ENCODE measurements around the gene CENPU. TPM values are rescaled to one million over a fixed set of nuclear protein-coding genes. Genes with fewer than 3 reads are reported as not detected.
A peak's percentile ranks its signal among the peaks of the same experiment; 100 is the strongest.
"Not testable (repeated sequence)": the region's sequence is repeated elsewhere in the genome, so short reads cannot be mapped to it uniquely, and the experiment has no call there.

CENPU gene
- total RNA-seq: 1 to 10 TPM; 3.0 to 8.7 (median 5.0) TPM
- polyA plus RNA-seq: 10 to 100 TPM in 1 of 3 donors, 1 to 10 TPM in 2; 5.7 to 12.9 (median 5.8) TPM
- long read RNA-seq, donor 1, partial matches to known transcripts: 6 of 10 reads
- long read RNA-seq, donor 1, other reads (novel, unspliced or antisense): 0 of 10 reads
- long read RNA-seq, donor 2, transcript CENPU-201 (13 exons, 1,998 nt): major isoform, 7 of 7 reads
- long read RNA-seq, donor 2, partial matches to known transcripts: 0 of 7 reads
- long read RNA-seq, donor 2, other reads (novel, unspliced or antisense): 0 of 7 reads

GRCh38 chr4:184733654-184734524 lies at the start of gene CENPU:
Gene CENPU (minus strand): TSS chr4:184734096. CDS start chr4:184734062, 34 bp downstream.
- DNase-seq: peak; percentile 97
- 0% methylated on average over 23 to 69 of the region's 69 CpGs for WGBS, 5 donors
- intact Hi-C loops (cut with DNase I; ENCODE audit: low total_unique reads): no loop called here
- peaks cover 7 to 24% (median 19%) of the 10 kb centered on the region in 6 donors for H3K4me1 ChIP-seq
- no peaks in the 10 kb centered on the region for H3K27me3 ChIP-seq (replicated peaks in 1 of 7)
- peaks cover 0 to 9% (median 0%) of the 10 kb centered on the region in 6 donors for H3K36me3 ChIP-seq
- TF ChIP-seq CTCF (IDR thresholded peaks at IDR 0.05 in 8 of 11, conservative IDR thresholded peaks at IDR 0.05 in 3 of 11): no peak
- peak; percentile 86 to 91 (median 88) for TF ChIP-seq POLR2AphosphoS5 (IDR thresholded peaks at IDR 0.05)
- peak in 1 of 3 donors; percentile 19 for TF ChIP-seq POLR2A (IDR thresholded peaks at IDR 0.05)
- H3K27ac ChIP-seq: peak within 1 kb of the TSS in 7 of 8 donors; percentile 55 to 81 (median 70)
- peak within 1 kb of the TSS; percentile 64 to 99 (median 84) for H3K4me3 ChIP-seq
- no peaks in the 10 kb centered on the region for H3K9me3 ChIP-seq

- Histone ChIP-seq H3K9me3 (no peaks in the 10 kb centered on the region), H3K4me1 (peaks cover 0 to 27% (median 11%) of the 10 kb centered on the region in 6 donors), H3K4me3 (peak overlapping the region in 2 of 8 donors; percentile 5 to 51), H3K27ac (peak overlapping the region in 5 of 8 donors; percentile 4 to 71 (median 54)), H3K27me3 (replicated peaks in 1 of 7) (no peaks in the 10 kb centered on the region), H3K36me3 (peaks cover 0 to 100% (median 44%) of the 10 kb centered on the region in 6 donors)
- DNase-seq: peak; percentile 79
- WGBS, 5 donors: 15 to 28% (median 24%) methylated on average over 17 of the region's 17 CpGs
- no peak for TF ChIP-seq CTCF (IDR thresholded peaks at IDR 0.05 in 8 of 11, conservative IDR thresholded peaks at IDR 0.05 in 3 of 11)
- peak; percentile 41 to 78 (median 44) for TF ChIP-seq POLR2AphosphoS5 (IDR thresholded peaks at IDR 0.05)
- intact Hi-C loops (cut with DNase I; ENCODE audit: low total_unique reads): no loop called here
These were observed 49.0 kb upstream of the CENPU start for GRCh38 chr4:184782731-184783373.

GRCh38 chr4:184779160-184779559 lies 45.3 kb upstream of the CENPU start:
- H3K9me3 ChIP-seq; DNase-seq; intact Hi-C loops (cut with DNase I; ENCODE audit: low total_unique reads); H3K27me3 ChIP-seq (replicated peaks in 1 of 7); H3K27ac ChIP-seq; H3K4me3 ChIP-seq: not testable (repeated sequence)
- Histone ChIP-seq H3K36me3 (peaks cover 0 to 100% (median 26%) of the 10 kb centered on the region in 6 donors), H3K4me1 (peaks cover 0 to 27% (median 11%) of the 10 kb centered on the region in 6 donors)
- WGBS, 5 donors: 95 to 98% (median 96%) methylated on average over 4 of the region's 4 CpGs

- 77 to 84% (median 82%) methylated on average over 8 of the region's 8 CpGs for WGBS, 5 donors
- H3K4me3 ChIP-seq: no peak overlapping the region
- no peaks in the 10 kb centered on the region for H3K9me3 ChIP-seq
- TF ChIP-seq POLR2AphosphoS5 (IDR thresholded peaks at IDR 0.05) (peak in 1 of 3 donors; percentile 40), CTCF (IDR thresholded peaks at IDR 0.05 in 8 of 11, conservative IDR thresholded peaks at IDR 0.05 in 3 of 11) (no peak), POLR2A (IDR thresholded peaks at IDR 0.05) (no peak)
- DNase-seq: no peak
- peaks cover 0 to 21% (median 8%) of the 10 kb centered on the region in 6 donors for H3K4me1 ChIP-seq
- no peak overlapping the region for H3K27ac ChIP-seq
- no peaks in the 10 kb centered on the region for H3K27me3 ChIP-seq (replicated peaks in 1 of 7)
- intact Hi-C loops (cut with DNase I; ENCODE audit: low total_unique reads): no loop called here
- H3K36me3 ChIP-seq: peaks cover 0 to 100% (median 28%) of the 10 kb centered on the region in 6 donors
These were observed 44.4 kb upstream of the CENPU start for GRCh38 chr4:184778325-184778724.
